Parathyroid adenoma (tissue), 2 donors: Measurements from ENCODE around the gene PLXNC1.

Experiments used
- H2AFZ ChIP-seq: fragments of 300-600 bp; sonication (generic); one replicate; pipeline ENCODE4 v1.7.0; 2017; ENCODE audit warnings: antibody characterized with exemption, mild to moderate bottlenecking
- H3K27ac ChIP-seq: fragments of 300-600 bp; sonication (generic); one replicate; pipeline ENCODE4 v1.7.0; 2017
- H3K27me3 ChIP-seq: fragments of 300-600 bp; sonication (generic); one replicate; pipeline ENCODE4 v1.7.0; 2017; ENCODE audit warnings: low read length; ENCODE audit not compliant: control insufficient read depth, insufficient read depth
- H3K36me3 ChIP-seq: fragments of 300-600 bp; sonication (generic); one replicate; pipeline ENCODE4 v1.7.0; 2017; ENCODE audit warnings: low read length; ENCODE audit not compliant: control insufficient read depth, insufficient read depth
- H3K4me1 ChIP-seq: fragments of 300-600 bp; sonication (generic); one replicate; pipeline ENCODE4 v1.7.0; 2017; ENCODE audit warnings: control low read depth
- H3K4me2 ChIP-seq: fragments of 300-600 bp; sonication (generic); one replicate; pipeline ENCODE4 v1.7.0; 2017; ENCODE audit warnings: low read length
- H3K4me3 ChIP-seq: fragments of 300-600 bp; sonication (generic); one replicate; pipeline ENCODE4 v1.7.0; 2017; ENCODE audit warnings: low read depth, low read length
- H3K79me2 ChIP-seq: fragments of 300-600 bp; sonication (generic); one replicate; pipeline ENCODE4 v1.7.0; 2017; ENCODE audit warnings: control low read depth
- H3K9ac ChIP-seq: fragments of 300-600 bp; sonication (generic); one replicate; pipeline ENCODE4 v1.7.0; 2017; ENCODE audit warnings: mild to moderate bottlenecking
- H3K9me3 ChIP-seq: fragments of 300-600 bp; sonication (generic); one replicate; pipeline ENCODE4 v1.7.0; 2017; ENCODE audit warnings: low read length; ENCODE audit not compliant: control insufficient read depth
- TF ChIP-seq, protein P1 (sequence below): fragments of 300-600 bp; sonication (generic); IDR thresholded peaks from one replicate; pipeline ENCODE4 v1.7.0; 2017; ENCODE audit warnings: antibody characterized with exemption, mild to moderate bottlenecking
- donor health status: primary hyperparathyroidism.

The PLXNC1 gene

GRCh38 chr12:94207849-94208621 is 59.7 kb downstream of the PLXNC1 start:
- TF ChIP-seq, protein P1, sequence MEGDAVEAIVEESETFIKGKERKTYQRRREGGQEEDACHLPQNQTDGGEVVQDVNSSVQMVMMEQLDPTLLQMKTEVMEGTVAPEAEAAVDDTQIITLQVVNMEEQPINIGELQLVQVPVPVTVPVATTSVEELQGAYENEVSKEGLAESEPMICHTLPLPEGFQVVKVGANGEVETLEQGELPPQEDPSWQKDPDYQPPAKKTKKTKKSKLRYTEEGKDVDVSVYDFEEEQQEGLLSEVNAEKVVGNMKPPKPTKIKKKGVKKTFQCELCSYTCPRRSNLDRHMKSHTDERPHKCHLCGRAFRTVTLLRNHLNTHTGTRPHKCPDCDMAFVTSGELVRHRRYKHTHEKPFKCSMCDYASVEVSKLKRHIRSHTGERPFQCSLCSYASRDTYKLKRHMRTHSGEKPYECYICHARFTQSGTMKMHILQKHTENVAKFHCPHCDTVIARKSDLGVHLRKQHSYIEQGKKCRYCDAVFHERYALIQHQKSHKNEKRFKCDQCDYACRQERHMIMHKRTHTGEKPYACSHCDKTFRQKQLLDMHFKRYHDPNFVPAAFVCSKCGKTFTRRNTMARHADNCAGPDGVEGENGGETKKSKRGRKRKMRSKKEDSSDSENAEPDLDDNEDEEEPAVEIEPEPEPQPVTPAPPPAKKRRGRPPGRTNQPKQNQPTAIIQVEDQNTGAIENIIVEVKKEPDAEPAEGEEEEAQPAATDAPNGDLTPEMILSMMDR, result no peak

DNA sequence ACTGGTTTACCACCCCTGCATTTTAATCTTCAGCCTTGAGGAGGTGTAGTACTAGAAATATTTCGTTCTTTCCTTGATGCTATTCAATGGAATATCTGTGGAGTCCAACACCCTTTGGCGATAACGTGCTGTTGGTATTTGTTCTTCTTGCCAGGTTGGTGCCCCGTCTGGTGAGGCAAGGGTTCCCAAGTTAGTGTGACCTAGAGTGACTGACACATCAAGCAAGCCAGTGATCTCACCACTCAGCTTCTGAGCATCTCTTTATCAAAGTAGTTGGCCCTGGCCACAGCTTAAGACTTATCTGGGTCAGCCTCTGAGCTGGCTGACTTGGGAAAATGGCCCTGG is 60.2 kb downstream of the PLXNC1 start:
- Histone ChIP-seq H3K4me3 (no peak overlapping the region), H3K27me3 (no peaks in the 10 kb centered on the region), H2AFZ (no peak overlapping the region), H3K9me3 (no peaks in the 10 kb centered on the region), H3K79me2 (no peaks in the 10 kb centered on the region), H3K4me2 (no peak overlapping the region), H3K27ac (no peak overlapping the region), H3K9ac (no peak overlapping the region), H3K4me1 (no peaks in the 10 kb centered on the region), H3K36me3 (no peaks in the 10 kb centered on the region)
- TF ChIP-seq, protein P1, result no peak

More at GRCh38 chr12:94207849-94208621, 59.7 kb downstream of the PLXNC1 start:
- Histone ChIP-seq H3K4me2 (no peak overlapping the region), H3K9me3 (no peaks in the 10 kb centered on the region), H3K27me3 (no peaks in the 10 kb centered on the region), H3K79me2 (no peaks in the 10 kb centered on the region), H3K9ac (no peak overlapping the region), H3K27ac (peak overlapping the region; percentile 30), H3K4me3 (no peak overlapping the region), H3K36me3 (no peaks in the 10 kb centered on the region), H3K4me1 (no peaks in the 10 kb centered on the region), H2AFZ (no peak overlapping the region)

DNA sequence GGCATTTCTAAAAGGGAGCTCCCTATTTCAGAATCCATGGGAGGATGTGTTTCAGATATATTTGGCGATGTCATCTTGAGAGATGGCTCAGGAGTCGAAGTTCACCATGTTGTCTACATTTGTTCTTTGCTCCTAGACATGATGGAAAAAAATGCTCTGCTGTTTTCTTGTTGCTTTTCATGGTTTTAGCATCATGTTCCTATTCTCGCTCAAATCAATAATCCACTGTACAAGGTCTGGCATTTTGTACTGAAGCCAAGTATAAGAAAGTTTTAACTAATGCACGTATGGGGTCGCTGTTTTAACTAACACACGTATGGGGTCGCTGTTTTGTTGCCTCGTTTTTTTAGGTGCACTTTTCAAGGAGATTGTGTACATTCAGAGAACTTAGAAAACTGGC is 60.9 kb downstream of the PLXNC1 start:
- Histone ChIP-seq H2AFZ (no peak overlapping the region), H3K4me3 (no peak overlapping the region), H3K4me1 (no peaks in the 10 kb centered on the region), H3K36me3 (no peaks in the 10 kb centered on the region), H3K79me2 (no peaks in the 10 kb centered on the region), H3K9ac (no peak overlapping the region), H3K27ac (no peak overlapping the region), H3K27me3 (no peaks in the 10 kb centered on the region), H3K9me3 (no peaks in the 10 kb centered on the region), H3K4me2 (no peak overlapping the region)
- TF ChIP-seq, protein P1, result no peak

GRCh38 chr12:94211021-94211420 is 62.6 kb downstream of the PLXNC1 start:
- Histone ChIP-seq H3K9ac (no peak overlapping the region), H3K36me3 (no peaks in the 10 kb centered on the region), H3K27me3 (no peaks in the 10 kb centered on the region), H3K9me3 (no peaks in the 10 kb centered on the region), H3K4me2 (no peak overlapping the region), H3K79me2 (no peaks in the 10 kb centered on the region), H3K4me1 (no peaks in the 10 kb centered on the region), H3K4me3 (no peak overlapping the region), H3K27ac (no peak overlapping the region), H2AFZ (no peak overlapping the region)
- TF ChIP-seq, protein P1, result no peak

DNA sequence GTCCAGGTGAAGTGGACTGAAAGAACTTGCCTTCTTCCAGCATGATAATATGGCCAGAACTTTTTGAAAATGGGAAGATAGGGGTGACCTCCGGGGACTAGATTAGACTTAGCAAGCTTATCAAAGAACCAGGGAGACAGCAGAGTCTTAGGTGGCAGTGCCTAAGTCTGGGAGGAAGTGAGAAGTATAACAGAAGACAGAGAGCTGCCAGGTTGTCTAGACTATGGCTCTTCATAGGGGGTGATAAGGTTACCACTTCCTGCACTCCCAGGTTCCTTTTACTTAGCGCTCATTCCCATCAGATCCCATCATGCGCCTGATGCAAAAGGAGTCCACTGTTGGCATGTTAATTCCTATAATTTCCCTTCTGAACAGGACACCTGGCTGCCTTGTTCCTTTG is 69.9 kb downstream of the PLXNC1 start:
- Histone ChIP-seq H3K27ac (no peak overlapping the region), H2AFZ (no peak overlapping the region), H3K27me3 (no peaks in the 10 kb centered on the region), H3K4me3 (no peak overlapping the region), H3K4me1 (no peaks in the 10 kb centered on the region), H3K4me2 (no peak overlapping the region), H3K79me2 (no peaks in the 10 kb centered on the region), H3K9ac (no peak overlapping the region), H3K36me3 (no peaks in the 10 kb centered on the region), H3K9me3 (no peaks in the 10 kb centered on the region)
- TF ChIP-seq, protein P1, result no peak
